ENCODE results near the gene KIF3B.

GRCh38 chr20:32319100-32319499, 41.6 kb downstream of the KIF3B start:
- TF ChIP-seq CTCF (IDR thresholded peaks at IDR 0.05) (no peak), POLR2A (IDR thresholded peaks at IDR 0.05) (no peak)
